Body of pancreas (tissue), 4 donors: ENCODE measurements around the gene UGT2A3. TPM values are rescaled to one million over a fixed set of nuclear protein-coding genes. Genes with fewer than 3 reads are reported as not detected.
A peak's percentile ranks its signal among the peaks of the same experiment; 100 is the strongest.

Experiments used
- ATAC-seq: fragments of 150-250 bp; one replicate; pipeline ENCODE4 v1.9.1; 2016
- DNase-seq, 4 donors: peaks; one replicate each; pipeline ENCODE4 v3.0.0-alpha.2; 2019
- H3K27ac ChIP-seq, 4 donors: fragments of 200-600 bp; sonication (generic); 1 replicate in 3 of 4; 2 replicates in 1 of 4; pipeline versions ENCODE4 v1.5.1 to v1.6.1; 2016 to 2019; ENCODE audit warnings: mild to moderate bottlenecking in 1 of 4, mixed read lengths in 1 of 4, moderate library complexity in 1 of 4
- H3K27me3 ChIP-seq, 2 donors: fragments of 200-600 bp; sonication (generic); one replicate each; pipeline ENCODE4 v1.6.0; 2016; ENCODE audit warnings: mild to moderate bottlenecking in 1 of 2
- H3K36me3 ChIP-seq, 2 donors: fragments of 200-600 bp; sonication (generic); replicated peaks in 1 of 2; 2 replicates each; pipeline ENCODE4 v1.5.1; 2016; ENCODE audit warnings: low read depth in 2 of 2; ENCODE audit not compliant: insufficient read depth in 1 of 2
- H3K4me1 ChIP-seq: fragments of 200-600 bp; sonication (generic); one replicate; pipeline ENCODE4 v1.6.0; 2016
- H3K4me3 ChIP-seq, 2 donors: fragments of 200-600 bp; sonication (generic); 1 replicate in 1 of 2; 2 replicates in 1 of 2; pipeline ENCODE4 v1.5.1; 2016 to 2019
- H3K9me3 ChIP-seq, 3 donors: fragments of 200-600 bp; sonication (generic); 1 replicate in 2 of 3; 2 replicates in 1 of 3; pipeline ENCODE4 v1.5.1; 2016
- POLR2A ChIP-seq, 3 donors: fragments of 450-650 bp; IDR thresholded peaks; one replicate each; pipeline ENCODE4 v1.6.1; 2016; ENCODE audit warnings: antibody characterized with exemption in 3 of 3, mild to moderate bottlenecking in 2 of 3
- WGBS, 2 donors: methylation state at CpG; one replicate each; pipeline ENCODE4 v1.1.5; 2017; 5-methylcytosine and 5-hydroxymethylcytosine counted together
- intact Hi-C: fragments of 100-400 bp; cut with DNase I; formaldehyde crosslinking; loops from one replicate; pipeline ENCODE4 v1.15.1; 2023
- total RNA-seq, 2 donors: library from RNA; depleted of rRNA; stranded (reverse); fragments of >200 nt; gene quantifications; one replicate each; pipeline ENCODE4 v1.1.0, GENCODE V29; 2016
- TF ChIP-seq, protein P1 (sequence below), 7 experiments: fragments of 450-650 bp in 4 of 7; fragments of 200-600 bp in 3 of 7; sonication (generic) in 3 of 7; IDR thresholded peaks; one replicate each; pipeline ENCODE4 v1.5.1; 2016 to 2019; ENCODE audit warnings: antibody characterized with exemption in 7 of 7

The UGT2A3 gene
- 10 to 100 TPM; 35.9 to 39.4 TPM for total RNA-seq

GRCh38 chr4:68951078-68951805 lies at the start of gene UGT2A3:
UGT2A3 (minus strand) TSS chr4:68951804; CDS start chr4:68951760, 44 bp downstream.
- ATAC-seq (peak; percentile 99), DNase-seq (peak; percentile 84 to 96 (median 90))
- H3K4me3 ChIP-seq: peak within 1 kb of the TSS in 1 of 2 donors; percentile 11

GRCh38 chr4:68997040-68997439 lies 45.4 kb upstream of the UGT2A3 start:
- H3K4me1 ChIP-seq: no peaks in the 10 kb centered on the region
- intact Hi-C loops: no loop called here
- TF ChIP-seq, protein P1, sequence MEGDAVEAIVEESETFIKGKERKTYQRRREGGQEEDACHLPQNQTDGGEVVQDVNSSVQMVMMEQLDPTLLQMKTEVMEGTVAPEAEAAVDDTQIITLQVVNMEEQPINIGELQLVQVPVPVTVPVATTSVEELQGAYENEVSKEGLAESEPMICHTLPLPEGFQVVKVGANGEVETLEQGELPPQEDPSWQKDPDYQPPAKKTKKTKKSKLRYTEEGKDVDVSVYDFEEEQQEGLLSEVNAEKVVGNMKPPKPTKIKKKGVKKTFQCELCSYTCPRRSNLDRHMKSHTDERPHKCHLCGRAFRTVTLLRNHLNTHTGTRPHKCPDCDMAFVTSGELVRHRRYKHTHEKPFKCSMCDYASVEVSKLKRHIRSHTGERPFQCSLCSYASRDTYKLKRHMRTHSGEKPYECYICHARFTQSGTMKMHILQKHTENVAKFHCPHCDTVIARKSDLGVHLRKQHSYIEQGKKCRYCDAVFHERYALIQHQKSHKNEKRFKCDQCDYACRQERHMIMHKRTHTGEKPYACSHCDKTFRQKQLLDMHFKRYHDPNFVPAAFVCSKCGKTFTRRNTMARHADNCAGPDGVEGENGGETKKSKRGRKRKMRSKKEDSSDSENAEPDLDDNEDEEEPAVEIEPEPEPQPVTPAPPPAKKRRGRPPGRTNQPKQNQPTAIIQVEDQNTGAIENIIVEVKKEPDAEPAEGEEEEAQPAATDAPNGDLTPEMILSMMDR (IDR thresholded peaks at IDR 0.05): no peak
- TF ChIP-seq POLR2A (IDR thresholded peaks at IDR 0.05): no peak
- no peaks in the 10 kb centered on the region for H3K36me3 ChIP-seq
- H3K27me3 ChIP-seq: no peaks in the 10 kb centered on the region
- ATAC-seq (no peak), DNase-seq (no peak)
- H3K4me3 ChIP-seq: no peak overlapping the region
- H3K27ac ChIP-seq: no peak overlapping the region
- WGBS, 2 donors: 76 to 81% methylated on average over 3 of the region's 3 CpGs
- H3K9me3 ChIP-seq: no peaks in the 10 kb centered on the region

More at GRCh38 chr4:68951078-68951805, at the start of gene UGT2A3:
- Histone ChIP-seq H3K27ac (peak within 1 kb of the TSS; percentile 78 to 90 (median 82)), H3K4me1 (peaks cover 31% of the 10 kb centered on the region), H3K9me3 (no peaks in the 10 kb centered on the region), H3K27me3 (no peaks in the 10 kb centered on the region), H3K36me3 (no peaks in the 10 kb centered on the region)
- WGBS, 2 donors: 30 to 31% methylated on average over 5 of the region's 5 CpGs
- TF ChIP-seq, protein P1 (IDR thresholded peaks at IDR 0.05): peak in 1 of 7 experiments; percentile 17
- peak in 2 of 3 donors; percentile 65 to 84 for TF ChIP-seq POLR2A (IDR thresholded peaks at IDR 0.05)
- intact Hi-C loops: no loop called here

DNA sequence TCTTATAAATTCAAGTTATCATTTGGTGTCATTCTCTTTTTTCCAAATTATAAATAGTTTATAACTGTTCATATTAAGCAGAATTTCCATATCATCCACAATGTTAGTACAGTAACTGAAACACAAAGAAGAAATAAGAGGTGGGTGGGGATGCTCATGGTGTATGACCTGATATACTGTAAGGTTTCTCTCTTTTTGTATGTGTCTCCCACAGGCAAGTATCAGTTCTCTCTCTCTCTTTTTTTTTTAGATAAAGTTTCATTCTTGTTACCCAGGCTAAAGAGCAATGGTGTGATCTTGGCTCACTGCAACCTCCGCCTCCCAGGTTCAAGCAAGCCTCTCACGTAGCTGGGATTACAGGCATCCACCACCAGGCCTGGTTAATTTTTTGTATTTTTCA lies 43.7 kb upstream of the UGT2A3 start:
- WGBS, 2 donors: 94 to 96% methylated on average over 2 of the region's 2 CpGs
- no peak overlapping the region for H3K4me3 ChIP-seq
- no peak for DNase-seq
- intact Hi-C loops: no loop called here
- H3K4me1 ChIP-seq: no peaks in the 10 kb centered on the region
- ATAC-seq: no peak
- no peak overlapping the region for H3K27ac ChIP-seq
- H3K9me3 ChIP-seq: no peaks in the 10 kb centered on the region
- TF ChIP-seq POLR2A (IDR thresholded peaks at IDR 0.05): no peak
- no peaks in the 10 kb centered on the region for H3K27me3 ChIP-seq
- no peaks in the 10 kb centered on the region for H3K36me3 ChIP-seq

GRCh38 chr4:68987007-68987406 lies 35.4 kb upstream of the UGT2A3 start:
- DNase-seq (no peak), ATAC-seq (no peak)
- WGBS, 2 donors: 83 to 85% methylated on average over 2 of the region's 2 CpGs
- no peak overlapping the region for H3K27ac ChIP-seq
- no peaks in the 10 kb centered on the region for H3K9me3 ChIP-seq
- TF ChIP-seq, protein P1 (IDR thresholded peaks at IDR 0.05): no peak
- no peak for TF ChIP-seq POLR2A (IDR thresholded peaks at IDR 0.05)
- H3K4me1 ChIP-seq: no peaks in the 10 kb centered on the region
- H3K4me3 ChIP-seq: no peak overlapping the region
- H3K36me3 ChIP-seq: no peaks in the 10 kb centered on the region
- no peaks in the 10 kb centered on the region for H3K27me3 ChIP-seq
- intact Hi-C loops: no loop called here

- no peak for TF ChIP-seq POLR2A (IDR thresholded peaks at IDR 0.05)
- TF ChIP-seq, protein P1 (IDR thresholded peaks at IDR 0.05): no peak
- H3K27me3 ChIP-seq: no peaks in the 10 kb centered on the region
- H3K27ac ChIP-seq: no peak overlapping the region
- no peaks in the 10 kb centered on the region for H3K4me1 ChIP-seq
- H3K4me3 ChIP-seq: no peak overlapping the region
- no peak for ATAC-seq
- H3K9me3 ChIP-seq: no peaks in the 10 kb centered on the region
- WGBS, 2 donors: 72 to 83% methylated on average over 1 of the region's 1 CpG
- no peaks in the 10 kb centered on the region for H3K36me3 ChIP-seq
- DNase-seq: no peak
- intact Hi-C loops: no loop called here
Measured at GRCh38 chr4:68985442-68985841, 33.8 kb upstream of the UGT2A3 start.
